Sigmoid colon (tissue), 7 donors: ENCODE data around the gene LGR5. TPM values are rescaled to one million over a fixed set of nuclear protein-coding genes. Genes with fewer than 3 reads are reported as not detected.

ENCODE experiments used
- DNase-seq: peaks from one replicate; pipeline ENCODE4 v3.0.0-alpha.2; 2019
- H3K27ac ChIP-seq, 4 donors: fragments of 200-600 bp; sonication (generic); one replicate each; pipeline ENCODE4 v1.5.1; 2016 to 2019; ENCODE audit warnings: mild to moderate bottlenecking in 1 of 4
- H3K27me3 ChIP-seq, 3 donors: fragments of 200-600 bp; sonication (generic); one replicate each; pipeline ENCODE4 v1.5.1; 2019; ENCODE audit warnings: mild to moderate bottlenecking in 1 of 3
- H3K36me3 ChIP-seq, 4 donors: fragments of 200-600 bp; sonication (generic); one replicate each; pipeline ENCODE4 v1.5.1; 2016 to 2019
- H3K4me1 ChIP-seq, 4 donors: fragments of 200-600 bp; sonication (generic); one replicate each; pipeline ENCODE4 v1.5.1; 2017 to 2019
- H3K4me3 ChIP-seq, 4 donors: fragments of 200-600 bp; sonication (generic); one replicate each; pipeline ENCODE4 v1.5.1; 2017 to 2019; ENCODE audit warnings: mild to moderate bottlenecking in 2 of 4, moderate library complexity in 1 of 4
- H3K9me3 ChIP-seq, 4 donors: fragments of 200-600 bp in 3 of 4; sonication (generic) in 3 of 4; one replicate each; pipeline versions ENCODE4 v1.5.1 to v1.6.1; 2013 to 2019
- CTCF ChIP-seq, 4 experiments: fragments of 450-650 bp in 3 of 4; fragments of 200-600 bp in 1 of 4; IDR thresholded peaks; one replicate each; pipeline ENCODE4 v1.5.1; 2016 to 2019; ENCODE audit warnings: antibody characterized with exemption in 4 of 4, mild to moderate bottlenecking in 3 of 4, moderate library complexity in 2 of 4
- EP300 ChIP-seq, 4 donors: sonication (generic); formaldehyde crosslinking; IDR thresholded peaks; one replicate each; pipeline ENCODE4 v1.6.1; 2017; ENCODE audit warnings: antibody characterized with exemption in 4 of 4
- POLR2A ChIP-seq, 2 donors: fragments of 450-650 bp; IDR thresholded peaks; one replicate each; pipeline ENCODE4 v1.6.1; 2016; ENCODE audit warnings: antibody characterized with exemption in 2 of 2, mild to moderate bottlenecking in 2 of 2, moderate library complexity in 2 of 2
- POLR2AphosphoS5 ChIP-seq, 4 donors: sonication (generic); formaldehyde crosslinking; IDR thresholded peaks; one replicate each; pipeline ENCODE4 v1.6.1; 2017; ENCODE audit warnings: antibody characterized with exemption in 4 of 4
- WGBS, 2 donors: extraction: QIAGEN DNeasy Blood & Tissue Kit; methylation state at CpG; one replicate each; pipeline ENCODE4 v1.1.7; 2013; 5-methylcytosine and 5-hydroxymethylcytosine counted together
- intact Hi-C: fragments of 100-400 bp; cut with DNase I; formaldehyde crosslinking; loops from one replicate; pipeline ENCODE4 v1.15.1; 2023
- polyA plus RNA-seq, 3 donors: library from polyadenylated mRNA; stranded (reverse); fragments of 200-250 nt; gene quantifications; one replicate each; pipeline ENCODE4 v1.2.3, GENCODE V29; 2013
- total RNA-seq, 4 donors: library from RNA; depleted of rRNA; stranded (reverse); fragments of >200 nt; gene quantifications; one replicate each; pipeline ENCODE4 v1.1.0, GENCODE V29; 2016
- donor health status: healthy with polysubstance abuse.
- donor health status: Bipolar disorder and iron deficiency.
- donor health status: healthy.

LGR5 gene
- total and polyA plus RNA-seq, 7 donors, result 0.23 to 3.4 (median 0.36) TPM; not detected in 4

- no peak for TF ChIP-seq POLR2A (IDR thresholded peaks at IDR 0.05)
- TF ChIP-seq EP300 (IDR thresholded peaks at IDR 0.05), result no peak
- TF ChIP-seq CTCF (IDR thresholded peaks at IDR 0.05), result no peak
- TF ChIP-seq POLR2AphosphoS5 (IDR thresholded peaks at IDR 0.05), result no peak
- no peak for DNase-seq
- Histone ChIP-seq H3K27me3 (no peaks in the 10 kb centered on the region), H3K27ac (no peak overlapping the region), H3K4me3 (no peak overlapping the region), H3K9me3 (no peaks in the 10 kb centered on the region), H3K4me1 (no peaks in the 10 kb centered on the region), H3K36me3 (no peaks in the 10 kb centered on the region)
- intact Hi-C loops, result no loop called here
- 94 to 95% methylated on average over 3 of the region's 3 CpGs for WGBS, 2 donors
Measured at GRCh38 chr12:71538807-71539206, 99.2 kb downstream of the LGR5 start.

GRCh38 chr12:71541583-71541982, 102.0 kb downstream of the LGR5 start:
- intact Hi-C loops, result no loop called here
- Histone ChIP-seq H3K9me3 (no peaks in the 10 kb centered on the region), H3K4me3 (no peak overlapping the region), H3K36me3 (no peaks in the 10 kb centered on the region), H3K27me3 (no peaks in the 10 kb centered on the region), H3K27ac (no peak overlapping the region), H3K4me1 (no peaks in the 10 kb centered on the region)
- DNase-seq, result no peak
- 80 to 85% methylated on average over 1 of the region's 1 CpG for WGBS, 2 donors
- TF ChIP-seq POLR2AphosphoS5 (IDR thresholded peaks at IDR 0.05), result no peak
- no peak for TF ChIP-seq CTCF (IDR thresholded peaks at IDR 0.05)
- no peak for TF ChIP-seq POLR2A (IDR thresholded peaks at IDR 0.05)
- no peak for TF ChIP-seq EP300 (IDR thresholded peaks at IDR 0.05)

- TF ChIP-seq POLR2AphosphoS5 (IDR thresholded peaks at IDR 0.05), result no peak
- no peak for TF ChIP-seq EP300 (IDR thresholded peaks at IDR 0.05)
- no peak for TF ChIP-seq CTCF (IDR thresholded peaks at IDR 0.05)
- no peak for TF ChIP-seq POLR2A (IDR thresholded peaks at IDR 0.05)
- no peaks in the 10 kb centered on the region for H3K36me3 ChIP-seq
- no peaks in the 10 kb centered on the region for H3K9me3 ChIP-seq
- H3K4me3 ChIP-seq, result no peak overlapping the region
- no peaks in the 10 kb centered on the region for H3K4me1 ChIP-seq
- intact Hi-C loops, result no loop called here
- 94 to 97% methylated on average over 2 of the region's 2 CpGs for WGBS, 2 donors
- no peaks in the 10 kb centered on the region for H3K27me3 ChIP-seq
- H3K27ac ChIP-seq, result no peak overlapping the region
- no peak for DNase-seq
Measured at GRCh38 chr12:71546322-71546861, 106.8 kb downstream of the LGR5 start.

DNA sequence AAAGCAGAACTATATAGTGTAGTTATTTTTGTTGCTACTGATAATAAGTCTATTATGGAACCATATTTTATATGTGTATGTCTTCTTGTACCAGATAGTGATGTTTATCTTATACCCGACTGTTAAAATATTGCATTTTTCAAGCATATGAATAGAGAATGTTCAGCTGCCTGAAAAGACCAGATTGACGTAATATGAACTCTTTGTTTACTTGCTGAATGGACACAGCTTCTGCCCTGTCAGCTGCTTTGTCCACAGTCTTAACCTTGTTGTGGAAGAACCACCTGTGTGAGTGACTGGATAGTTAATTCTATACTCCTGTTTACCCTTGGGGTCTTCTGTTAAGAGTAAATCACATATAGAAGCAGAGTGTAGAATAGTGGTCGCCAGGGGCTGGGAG, 109.3 kb downstream of the LGR5 start:
- intact Hi-C loops, result no loop called here
- Histone ChIP-seq H3K27ac (no peak overlapping the region), H3K9me3 (no peaks in the 10 kb centered on the region), H3K27me3 (no peaks in the 10 kb centered on the region), H3K4me1 (no peaks in the 10 kb centered on the region), H3K36me3 (no peaks in the 10 kb centered on the region), H3K4me3 (no peak overlapping the region)
- WGBS, 2 donors, result 74 to 78% methylated on average over 3 of the region's 3 CpGs
- TF ChIP-seq EP300 (IDR thresholded peaks at IDR 0.05), result no peak
- no peak for TF ChIP-seq POLR2A (IDR thresholded peaks at IDR 0.05)
- no peak for TF ChIP-seq POLR2AphosphoS5 (IDR thresholded peaks at IDR 0.05)
- no peak for TF ChIP-seq CTCF (IDR thresholded peaks at IDR 0.05)
- no peak for DNase-seq

GRCh38 chr12:71551529-71551928, 111.9 kb downstream of the LGR5 start:
- Histone ChIP-seq H3K4me3 (no peak overlapping the region), H3K27me3 (no peaks in the 10 kb centered on the region), H3K4me1 (no peaks in the 10 kb centered on the region), H3K9me3 (no peaks in the 10 kb centered on the region), H3K27ac (no peak overlapping the region), H3K36me3 (no peaks in the 10 kb centered on the region)
- TF ChIP-seq POLR2AphosphoS5 (IDR thresholded peaks at IDR 0.05) (no peak), EP300 (IDR thresholded peaks at IDR 0.05) (no peak), POLR2A (IDR thresholded peaks at IDR 0.05) (no peak), CTCF (IDR thresholded peaks at IDR 0.05) (no peak)
- 45 to 55% methylated on average over 3 of the region's 3 CpGs for WGBS, 2 donors
- intact Hi-C loops, result no loop called here
- DNase-seq, result no peak
